Measurements from ENCODE around the gene RAC3.
"Not testable (repeated sequence)": the region's sequence is repeated elsewhere in the genome, so short reads cannot be mapped to it uniquely, and the experiment has no call there.

RAC3 gene

GRCh38 chr17:82033359-82034085 lies 2.0 kb downstream of the RAC3 start:
- H3K4me1 Mint-ChIP-seq (ENCODE audit: low read depth): peaks cover 11% of the 10 kb centered on the region
- H3K27ac Mint-ChIP-seq: no peak overlapping the region
- peaks cover 12% of the 10 kb centered on the region for H3K36me3 Mint-ChIP-seq (ENCODE audit: low read depth)
- no peak for DNase-seq (ENCODE audit: low spot score)
- H3K27me3 Mint-ChIP-seq (ENCODE audit: low read depth): no peaks in the 10 kb centered on the region
- H3K4me3 Mint-ChIP-seq: no peak overlapping the region
- H3K9me3 Mint-ChIP-seq: no peaks in the 10 kb centered on the region

- H3K4me3 Mint-ChIP-seq: no peak overlapping the region
These were observed 3.0 kb downstream of the RAC3 start for GRCh38 chr17:82034371-82035011.

DNA sequence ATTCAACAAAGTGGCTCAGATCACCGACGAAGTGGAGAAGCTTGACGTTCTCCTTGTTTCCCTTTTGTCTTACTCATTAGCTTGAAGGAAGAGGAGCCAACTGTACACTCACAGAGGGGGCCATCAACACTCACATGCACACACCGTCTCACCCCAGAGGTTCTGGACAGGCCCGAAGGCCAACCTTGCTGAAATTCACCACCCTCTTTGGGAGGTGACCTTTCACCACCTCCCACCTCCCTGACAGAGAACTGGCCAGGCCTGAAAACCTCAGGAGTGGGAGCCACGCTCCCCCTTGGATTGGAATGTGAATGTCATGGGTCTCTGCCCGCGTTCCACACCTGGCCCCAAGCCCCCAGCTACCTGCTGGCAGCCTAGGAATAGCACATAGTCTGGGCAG lies 4.0 kb downstream of the RAC3 start:
- no peaks in the 10 kb centered on the region for H3K9me3 Mint-ChIP-seq
- peak overlapping the region; percentile 74 for H3K4me3 Mint-ChIP-seq
- peaks cover 9% of the 10 kb centered on the region for H3K36me3 Mint-ChIP-seq (ENCODE audit: low read depth)

More at GRCh38 chr17:82034371-82035011, 3.0 kb downstream of the RAC3 start:
- H3K9me3 Mint-ChIP-seq: no peaks in the 10 kb centered on the region
- no peak for DNase-seq (ENCODE audit: low spot score)
- peaks cover 11% of the 10 kb centered on the region for H3K36me3 Mint-ChIP-seq (ENCODE audit: low read depth)
- no peaks in the 10 kb centered on the region for H3K27me3 Mint-ChIP-seq (ENCODE audit: low read depth)
- peaks cover 19% of the 10 kb centered on the region for H3K4me1 Mint-ChIP-seq (ENCODE audit: low read depth)
- H3K27ac Mint-ChIP-seq: no peak overlapping the region

DNA sequence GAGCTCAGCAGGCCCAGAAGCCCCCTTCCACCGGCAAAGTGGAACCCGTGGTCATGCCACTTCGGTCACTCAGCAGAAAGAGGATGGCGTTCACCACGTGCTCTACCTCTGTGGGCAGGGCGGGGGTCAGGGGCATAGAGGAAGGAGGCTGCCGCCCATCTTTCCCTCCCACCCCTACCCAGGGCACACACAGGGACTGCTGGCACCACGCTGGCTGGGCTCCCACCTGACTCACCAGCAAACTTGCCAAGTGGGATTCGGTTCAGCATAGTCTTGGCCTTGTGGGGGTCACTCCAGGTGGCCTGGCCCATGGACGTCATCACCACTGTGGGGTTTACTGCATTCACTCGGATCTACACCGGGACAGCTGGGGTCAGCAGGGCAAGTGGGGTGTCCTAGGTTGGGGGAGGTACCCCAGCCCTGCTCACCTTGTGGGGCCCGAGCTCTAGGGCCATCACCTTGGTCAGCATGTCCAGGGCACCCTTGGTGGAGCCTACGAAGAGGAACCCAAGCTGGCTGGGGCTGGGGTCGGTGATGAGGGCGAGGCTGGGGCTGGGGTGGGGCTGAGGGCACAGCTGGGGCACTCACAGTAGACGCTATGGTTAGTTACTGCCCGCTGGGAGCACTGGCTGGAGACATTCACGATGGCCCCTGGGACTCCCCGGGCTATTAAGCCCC lies 4.6 kb downstream of the RAC3 start:
- Mint-ChIP-seq H3K4me1 (ENCODE audit: low read depth) (peaks cover 19% of the 10 kb centered on the region), H3K9me3 (no peaks in the 10 kb centered on the region), H3K36me3 (ENCODE audit: low read depth) (peaks cover 9% of the 10 kb centered on the region), H3K4me3 (peak overlapping the region; percentile 74), H3K27me3 (ENCODE audit: low read depth) (no peaks in the 10 kb centered on the region), H3K27ac (no peak overlapping the region)
- no peak for DNase-seq (ENCODE audit: low spot score)

More for the DNA sequence above, 4.0 kb downstream of the RAC3 start:
- no peak for DNase-seq (ENCODE audit: low spot score)
- no peaks in the 10 kb centered on the region for H3K27me3 Mint-ChIP-seq (ENCODE audit: low read depth)
- H3K4me1 Mint-ChIP-seq (ENCODE audit: low read depth): peaks cover 19% of the 10 kb centered on the region
- H3K27ac Mint-ChIP-seq: no peak overlapping the region

GRCh38 chr17:82036634-82037091 lies 5.2 kb downstream of the RAC3 start:
- H3K4me1 Mint-ChIP-seq (ENCODE audit: low read depth): peaks cover 19% of the 10 kb centered on the region
- no peaks in the 10 kb centered on the region for H3K27me3 Mint-ChIP-seq (ENCODE audit: low read depth)
- no peak overlapping the region for H3K27ac Mint-ChIP-seq
- peaks cover 9% of the 10 kb centered on the region for H3K36me3 Mint-ChIP-seq (ENCODE audit: low read depth)
- peak overlapping the region; percentile 74 for H3K4me3 Mint-ChIP-seq
- H3K9me3 Mint-ChIP-seq: no peaks in the 10 kb centered on the region
- DNase-seq (ENCODE audit: low spot score): no peak

GRCh38 chr17:82037092-82037888 lies 5.8 kb downstream of the RAC3 start, which contains the start of gene DCXR:
Gene DCXR, minus strand, starts transcription at chr17:82037697. Its CDS starts 15 bp downstream, at chr17:82037682.
- Mint-ChIP-seq H3K27ac (peak within 1 kb of the TSS; percentile 97), H3K9me3 (no peaks in the 10 kb centered on the region), H3K4me3 (peak within 1 kb of the TSS; percentile 83), H3K36me3 (ENCODE audit: low read depth) (peaks cover 9% of the 10 kb centered on the region), H3K27me3 (ENCODE audit: low read depth) (no peaks in the 10 kb centered on the region), H3K4me1 (ENCODE audit: low read depth) (peaks cover 19% of the 10 kb centered on the region)
- peak; percentile 98 for DNase-seq (ENCODE audit: low spot score)

DNA sequence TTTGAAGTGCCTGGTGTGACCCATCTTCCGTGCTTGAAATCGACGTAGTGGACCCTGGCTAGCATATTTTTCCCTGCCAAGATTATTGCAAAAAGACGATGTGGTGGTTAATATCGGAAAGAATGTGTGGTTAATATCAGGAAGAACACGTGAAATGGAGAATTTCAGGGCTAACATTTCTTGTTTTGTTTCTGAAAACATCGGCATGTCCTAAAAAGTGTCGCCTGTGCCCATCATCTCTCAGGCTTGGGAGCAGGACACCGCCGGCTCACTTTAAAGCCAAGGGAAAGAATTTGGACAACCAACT lies 6.4 kb downstream of the RAC3 start:
- no peak for DNase-seq (ENCODE audit: low spot score)
- Mint-ChIP-seq H3K4me3 (peak overlapping the region; percentile 83), H3K27ac (peak overlapping the region; percentile 97), H3K4me1 (ENCODE audit: low read depth) (peaks cover 19% of the 10 kb centered on the region), H3K9me3 (no peaks in the 10 kb centered on the region), H3K27me3 (ENCODE audit: low read depth) (no peaks in the 10 kb centered on the region), H3K36me3 (ENCODE audit: low read depth) (peaks cover 8% of the 10 kb centered on the region)

DNA sequence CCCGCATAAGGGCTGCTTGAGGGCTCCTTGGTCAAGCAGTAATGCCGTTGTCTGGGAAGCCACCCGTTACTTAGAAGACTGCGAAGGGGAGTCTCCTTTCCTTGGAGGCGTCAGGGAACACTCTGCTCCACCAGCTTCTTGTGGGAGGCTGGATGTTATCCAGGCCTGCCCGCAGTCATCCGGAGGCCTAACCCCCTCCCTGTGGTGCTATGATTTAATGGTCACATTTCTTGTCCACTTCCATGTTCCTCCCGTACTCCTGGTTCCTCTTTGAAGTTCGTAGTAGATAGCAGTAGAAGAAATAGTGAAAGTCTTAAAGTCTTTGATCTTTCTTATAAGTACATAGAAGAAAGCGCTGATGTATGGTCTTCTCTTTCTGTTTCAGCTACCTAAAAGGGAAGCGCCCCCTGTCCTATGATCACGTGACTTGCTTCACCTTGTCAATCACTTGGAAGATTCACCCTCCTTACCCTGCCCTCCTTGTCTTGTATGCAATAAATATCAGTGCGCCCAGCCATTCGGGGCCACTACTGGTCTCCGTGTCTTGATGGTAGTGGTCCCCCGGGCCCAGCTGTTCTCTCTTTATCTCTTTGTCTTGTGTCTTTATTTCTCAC lies 7.4 kb downstream of the RAC3 start:
- peaks cover 19% of the 10 kb centered on the region for H3K4me1 Mint-ChIP-seq (ENCODE audit: low read depth)
- H3K9me3 Mint-ChIP-seq; H3K4me3 Mint-ChIP-seq; DNase-seq (ENCODE audit: low spot score); H3K27me3 Mint-ChIP-seq (ENCODE audit: low read depth); H3K36me3 Mint-ChIP-seq (ENCODE audit: low read depth): not testable (repeated sequence)
- H3K27ac Mint-ChIP-seq: peak overlapping the region; percentile 8

DNA sequence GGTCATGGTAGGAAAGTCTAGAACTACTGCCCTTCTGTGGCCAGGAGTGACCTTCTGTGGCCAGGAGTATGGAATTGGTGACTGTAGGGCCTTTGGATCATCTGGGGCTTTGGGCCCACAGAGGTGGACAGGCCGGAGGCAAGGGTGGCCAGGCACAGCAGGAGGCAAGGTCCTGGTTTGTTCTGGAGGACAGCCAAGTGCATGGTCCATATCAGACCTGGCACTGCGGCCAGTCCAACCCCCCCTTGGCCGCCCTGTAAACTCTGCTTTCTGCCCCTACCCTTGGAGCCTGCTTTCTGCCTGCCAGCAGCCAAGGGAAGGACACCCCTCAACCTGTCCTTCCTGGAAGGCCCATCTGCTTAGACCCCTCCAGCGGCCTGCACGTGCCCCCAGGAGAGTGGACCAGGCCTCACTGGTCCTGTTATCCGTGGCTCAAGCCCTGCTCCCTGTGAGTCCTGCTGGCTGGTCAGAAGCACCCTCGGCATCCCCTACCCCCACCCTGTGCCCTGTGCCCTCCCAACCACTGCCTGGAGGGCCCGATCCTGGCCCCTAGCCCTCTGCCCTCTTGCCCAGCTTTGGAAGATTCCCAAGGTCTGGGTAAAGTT lies 8.3 kb downstream of the RAC3 start:
- Mint-ChIP-seq H3K27me3 (ENCODE audit: low read depth) (no peaks in the 10 kb centered on the region), H3K4me1 (ENCODE audit: low read depth) (peaks cover 19% of the 10 kb centered on the region), H3K9me3 (no peaks in the 10 kb centered on the region), H3K27ac (no peak overlapping the region), H3K36me3 (ENCODE audit: low read depth) (peaks cover 6% of the 10 kb centered on the region), H3K4me3 (no peak overlapping the region)
- DNase-seq (ENCODE audit: low spot score): no peak

GRCh38 chr17:82041144-82041814 lies 9.8 kb downstream of the RAC3 start:
- Mint-ChIP-seq H3K27me3 (ENCODE audit: low read depth) (no peaks in the 10 kb centered on the region), H3K4me1 (ENCODE audit: low read depth) (peaks cover 12% of the 10 kb centered on the region), H3K9me3 (no peaks in the 10 kb centered on the region), H3K27ac (no peak overlapping the region), H3K36me3 (ENCODE audit: low read depth) (no peaks in the 10 kb centered on the region), H3K4me3 (no peak overlapping the region)
- DNase-seq (ENCODE audit: low spot score): no peak

- no peaks in the 10 kb centered on the region for H3K36me3 Mint-ChIP-seq (ENCODE audit: low read depth)
- H3K4me1 Mint-ChIP-seq (ENCODE audit: low read depth): peaks cover 12% of the 10 kb centered on the region
- DNase-seq (ENCODE audit: low spot score): no peak
- no peak overlapping the region for H3K27ac Mint-ChIP-seq
- H3K9me3 Mint-ChIP-seq: no peaks in the 10 kb centered on the region
- no peak overlapping the region for H3K4me3 Mint-ChIP-seq
- H3K27me3 Mint-ChIP-seq (ENCODE audit: low read depth): no peaks in the 10 kb centered on the region
These were observed 11.2 kb downstream of the RAC3 start for GRCh38 chr17:82042649-82043048.

GRCh38 chr17:82043507-82043906 lies 12.0 kb downstream of the RAC3 start:
- no peak overlapping the region for H3K27ac Mint-ChIP-seq
- no peaks in the 10 kb centered on the region for H3K9me3 Mint-ChIP-seq
- H3K36me3 Mint-ChIP-seq (ENCODE audit: low read depth): no peaks in the 10 kb centered on the region
- no peak for DNase-seq (ENCODE audit: low spot score)
- H3K4me1 Mint-ChIP-seq (ENCODE audit: low read depth): peaks cover 8% of the 10 kb centered on the region
- no peaks in the 10 kb centered on the region for H3K27me3 Mint-ChIP-seq (ENCODE audit: low read depth)
- no peak overlapping the region for H3K4me3 Mint-ChIP-seq
